ENCODE measurements around the gene NUCB1.

The NUCB1 gene

DNA sequence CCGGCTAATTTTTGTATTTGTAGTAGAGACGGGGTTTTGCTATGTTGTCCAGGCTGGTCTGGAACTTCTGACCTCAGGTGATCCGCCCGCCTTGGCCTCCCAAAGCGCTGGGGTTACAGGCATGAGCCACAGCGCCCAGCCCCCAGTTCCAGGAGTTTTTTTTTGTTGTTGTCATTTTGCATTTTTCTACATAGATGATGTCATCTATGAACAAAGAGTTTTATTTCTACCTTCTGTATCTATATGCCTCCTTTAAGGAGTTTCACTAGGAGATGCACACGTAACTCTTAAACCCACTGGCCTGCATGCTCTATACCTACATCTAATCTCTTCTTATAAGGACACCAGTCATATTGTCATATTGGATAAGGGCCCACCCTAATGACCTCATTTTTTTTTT is 38.1 kb downstream of the NUCB1 start:
- no peak for DNase-seq

DNA sequence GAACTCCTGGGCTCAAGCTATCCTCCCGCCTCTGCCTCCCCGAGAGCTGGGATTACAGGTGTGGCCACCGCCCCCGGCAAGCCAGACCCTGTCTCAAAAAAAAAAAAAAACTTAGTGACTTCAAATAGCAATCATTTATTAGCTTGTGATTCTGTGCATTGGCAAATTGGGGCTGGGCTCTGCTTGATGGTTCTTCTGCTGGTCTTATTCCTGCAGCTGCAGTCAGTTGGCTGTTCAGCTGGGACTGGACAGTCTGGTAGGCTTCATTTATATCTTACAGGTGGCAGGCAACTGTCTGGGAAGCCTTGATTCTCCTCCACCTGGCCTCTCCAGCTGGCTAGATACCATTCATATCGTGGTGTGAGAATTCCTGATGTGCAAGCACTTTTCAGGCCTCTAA is 40.8 kb downstream of the NUCB1 start:
- DNase-seq: no peak

DNA sequence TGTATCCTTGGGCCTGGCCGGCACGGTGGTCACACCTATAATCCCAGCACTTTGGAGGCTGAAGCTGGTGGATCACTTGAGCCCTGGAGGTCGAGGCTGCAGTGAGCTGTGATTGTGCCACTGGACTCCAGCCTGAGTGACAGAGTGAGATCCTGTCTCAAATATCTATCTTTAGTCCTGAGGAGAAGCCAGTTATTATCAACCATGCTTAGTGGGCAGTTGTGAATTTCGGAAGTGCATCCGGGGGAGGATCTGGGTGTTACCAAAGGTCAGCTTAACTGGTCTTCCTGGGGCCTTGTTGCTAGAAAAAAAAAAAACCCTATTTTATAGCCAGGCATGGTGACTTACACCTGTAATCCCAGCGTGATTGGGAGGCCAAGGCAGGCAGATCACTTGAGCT is 43.0 kb downstream of the NUCB1 start:
- DNase-seq: no peak

GRCh38 chr19:48945415-48945814 is 45.3 kb downstream of the NUCB1 start:
- no peak for DNase-seq

DNA sequence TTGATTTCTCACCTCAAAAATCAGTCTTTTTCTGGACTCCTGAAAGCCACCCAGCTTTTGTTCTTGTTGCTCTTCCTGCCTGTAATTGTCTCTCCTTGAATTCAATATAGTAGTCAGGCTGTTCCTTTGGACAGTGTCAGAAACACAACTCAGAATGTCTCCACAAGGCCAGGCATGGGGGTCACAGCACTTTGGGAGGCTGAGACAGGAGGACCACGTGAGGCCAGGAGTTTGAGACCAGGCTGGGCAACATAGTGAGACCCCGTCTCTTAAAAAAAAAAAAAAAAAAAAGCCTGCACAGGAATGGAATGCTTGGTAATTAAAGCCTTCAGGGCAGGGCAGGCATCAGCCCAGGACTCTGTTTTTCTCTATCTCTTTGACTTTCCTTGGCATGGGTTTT is 45.7 kb downstream of the NUCB1 start:
- no peak for DNase-seq

- DNase-seq: no peak
These were observed 46.5 kb downstream of the NUCB1 start for GRCh38 chr19:48946463-48947257.

GRCh38 chr19:48947258-48947542 is 47.1 kb downstream of the NUCB1 start:
- no peak for DNase-seq

GRCh38 chr19:48950159-48950558 is 50.0 kb downstream of the NUCB1 start:
- DNase-seq: no peak

DNA sequence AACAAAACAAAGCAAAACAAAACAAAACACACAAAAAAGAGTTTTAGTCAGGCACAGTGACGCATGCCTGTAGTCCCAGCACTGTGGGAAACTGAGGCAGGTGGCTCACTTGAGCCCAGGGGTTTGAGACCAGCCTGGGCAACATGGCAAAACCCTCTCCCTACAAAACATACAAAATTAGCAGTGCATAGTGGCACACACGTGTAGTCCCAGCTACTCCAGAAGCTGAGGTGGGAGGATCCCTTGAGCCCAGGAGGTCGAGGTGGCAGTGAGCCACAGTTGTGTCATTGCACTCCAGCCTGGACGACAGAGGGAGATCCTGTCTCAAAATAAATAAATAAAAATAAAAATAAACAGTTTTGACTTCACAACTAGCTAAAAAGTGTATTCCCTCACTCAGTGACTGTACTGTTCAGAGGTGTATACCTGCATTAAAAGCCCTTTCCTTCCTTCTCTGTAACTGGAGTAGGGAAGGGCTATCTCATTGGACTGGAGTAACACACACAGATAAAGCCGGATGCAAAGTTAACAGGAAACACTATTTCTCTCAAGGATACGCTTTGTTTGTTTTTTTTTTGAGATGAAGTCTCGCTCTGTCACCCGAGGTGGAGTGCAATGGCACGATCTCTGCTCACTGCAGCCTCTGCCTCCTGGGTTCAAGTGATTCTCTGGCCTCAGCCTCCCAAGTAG is 50.9 kb downstream of the NUCB1 start:
- DNase-seq: no peak

DNA sequence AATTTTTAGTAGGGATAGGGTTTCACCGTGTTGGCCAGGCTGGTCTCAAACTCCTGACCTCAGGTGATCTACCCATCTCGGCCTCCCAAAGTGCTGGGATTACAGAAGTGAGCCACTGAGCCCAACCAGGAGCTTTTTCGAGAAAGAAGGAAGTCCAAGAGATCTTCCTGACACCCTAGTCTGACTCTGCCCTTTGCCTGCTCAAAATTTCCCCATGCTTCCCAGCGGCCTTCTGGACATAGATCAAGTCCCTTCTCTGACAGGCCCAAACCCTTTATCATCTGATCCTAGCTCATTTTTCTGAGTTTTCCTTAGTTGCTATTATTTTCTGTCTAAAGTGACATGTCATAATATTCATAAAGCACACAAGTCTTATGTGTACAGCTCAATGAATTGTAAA is 53.0 kb downstream of the NUCB1 start:
- DNase-seq: no peak

DNA sequence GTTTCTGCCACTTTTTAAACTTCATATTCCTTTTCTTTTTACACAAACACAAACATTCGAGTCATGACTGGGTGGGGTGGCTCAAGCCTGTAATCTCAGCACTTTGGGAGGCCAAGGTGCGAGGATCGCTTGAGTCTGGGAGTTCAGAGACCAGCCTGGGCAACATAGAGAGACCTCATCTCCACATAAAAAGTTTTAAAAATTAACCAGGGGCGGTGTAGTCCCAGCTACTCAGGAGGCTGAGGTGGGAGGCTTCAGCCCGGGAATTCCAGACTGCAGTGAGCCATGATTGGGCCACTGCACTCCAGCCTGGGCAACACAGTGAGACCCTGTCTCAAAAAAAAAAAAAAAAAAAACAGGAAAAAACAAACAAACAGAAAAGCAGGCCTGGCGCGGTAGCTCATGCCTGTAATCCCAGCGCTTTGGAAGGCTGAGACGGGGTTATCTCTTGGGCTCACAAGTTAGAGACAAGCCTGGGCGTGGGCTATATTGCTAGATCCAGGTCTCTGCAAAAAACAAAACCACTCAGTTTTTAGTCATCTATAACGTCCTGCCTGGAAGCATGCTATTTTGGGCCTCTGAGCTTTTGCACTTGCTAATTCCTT is 54.0 kb downstream of the NUCB1 start:
- DNase-seq: no peak

DNA sequence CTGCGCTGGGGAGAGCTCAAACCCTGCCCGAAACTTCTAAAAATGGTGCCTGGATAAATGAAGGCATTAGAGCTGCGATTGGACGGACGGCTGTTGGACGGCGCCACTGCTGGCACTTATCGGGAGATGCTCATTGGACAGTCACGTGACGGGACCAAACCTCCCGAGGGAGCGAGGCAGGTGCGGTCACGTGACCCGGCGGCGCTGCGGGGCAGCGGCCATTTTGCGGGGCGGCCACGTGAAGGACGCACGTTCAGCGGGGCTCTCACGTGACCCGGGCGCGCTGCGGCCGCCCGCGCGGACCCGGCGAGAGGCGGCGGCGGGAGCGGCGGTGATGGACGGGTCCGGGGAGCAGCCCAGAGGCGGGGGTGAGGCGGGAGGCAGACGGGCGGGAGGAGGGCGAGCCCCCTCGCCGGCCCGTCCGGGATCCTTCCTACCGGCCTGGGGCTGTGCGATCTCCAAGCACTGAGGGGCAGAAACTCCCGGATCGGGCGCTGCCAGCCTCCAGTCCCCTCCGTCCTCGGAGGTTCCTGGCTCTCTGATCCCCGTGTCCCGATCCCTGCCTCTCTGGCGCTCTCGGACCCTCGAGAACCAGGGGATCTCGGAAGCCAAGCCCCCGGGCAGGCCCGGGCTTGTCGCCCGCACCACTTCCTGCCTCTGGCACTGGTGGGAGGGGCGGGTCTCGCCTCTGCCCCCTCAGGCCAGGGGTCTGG is 54.6 kb downstream of the NUCB1 start, which contains the start of gene BAX:
TSS of gene BAX (plus strand) at position 281 of the 713 bp plus-strand sequence. CDS start at position 335, 54 bp downstream.
- peak; percentile 98 for DNase-seq

- DNase-seq: no peak
These were observed 55.3 kb downstream of the NUCB1 start for GRCh38 chr19:48955308-48955958.

- no peak for DNase-seq
These were observed 57.9 kb downstream of the NUCB1 start for GRCh38 chr19:48958006-48958405.

DNA sequence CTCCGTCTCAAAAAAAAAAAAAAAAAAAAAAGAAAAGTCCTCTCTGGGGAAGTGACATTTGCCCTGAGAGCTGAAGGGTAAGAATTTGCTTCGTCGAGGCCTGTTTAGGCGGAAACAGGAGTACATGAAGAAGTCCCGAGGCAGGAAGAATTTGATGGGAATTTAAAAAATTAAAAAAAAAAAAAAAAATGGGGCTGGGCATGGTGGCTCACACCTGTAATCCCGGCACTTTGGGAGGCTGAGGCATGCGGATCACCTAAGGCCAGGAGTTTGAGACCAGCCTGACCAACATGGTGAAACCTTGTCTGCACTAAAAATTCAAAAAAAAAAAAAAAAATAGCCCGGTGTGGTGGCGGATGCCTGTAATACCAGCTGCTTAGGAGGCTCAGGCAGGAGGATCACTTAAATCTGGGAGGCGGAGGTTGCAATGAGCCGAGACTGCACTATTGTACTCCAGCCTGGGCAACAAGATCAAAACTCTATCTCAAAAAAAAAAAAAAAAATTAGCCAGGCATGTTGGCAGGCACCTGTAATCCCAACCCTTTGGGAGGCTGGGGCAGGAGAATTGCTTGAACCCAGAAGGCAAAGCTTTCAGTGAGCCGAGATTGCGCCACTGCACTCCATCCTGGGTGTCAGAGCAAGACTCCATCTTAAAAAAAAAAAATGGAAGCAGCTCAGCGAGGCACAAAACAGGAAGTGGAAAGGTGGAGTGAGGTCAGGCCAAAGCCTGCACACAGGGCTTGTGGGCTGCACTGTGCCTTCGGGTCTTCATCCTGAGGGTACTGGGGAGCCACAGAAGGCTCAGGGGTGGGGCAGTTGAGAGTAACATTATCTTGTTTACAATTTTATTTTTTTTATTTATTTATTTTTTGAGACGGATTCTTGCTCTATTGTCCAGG is 59.5 kb downstream of the NUCB1 start:
- DNase-seq: no peak

GRCh38 chr19:48961051-48961649 is 61.0 kb downstream of the NUCB1 start:
- DNase-seq: no peak

DNA sequence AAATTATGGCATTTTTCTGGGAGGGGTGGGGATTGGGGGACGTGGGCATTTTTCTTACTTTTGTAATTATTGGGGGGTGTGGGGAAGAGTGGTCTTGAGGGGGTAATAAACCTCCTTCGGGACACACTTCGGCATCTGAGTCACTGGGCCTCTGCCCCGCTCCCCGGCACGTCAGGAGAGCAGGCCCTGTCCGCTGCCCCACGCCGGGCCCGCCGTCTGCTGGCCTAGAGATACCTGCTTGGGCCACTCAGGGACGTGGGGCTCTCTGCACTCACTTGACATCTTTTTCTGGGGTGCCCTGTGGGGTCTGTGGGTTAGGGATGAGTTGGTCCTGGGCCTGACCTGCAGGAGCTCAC is 61.5 kb downstream of the NUCB1 start:
- no peak for DNase-seq

GRCh38 chr19:48962029-48962848 is 62.1 kb downstream of the NUCB1 start:
- DNase-seq: no peak

DNA sequence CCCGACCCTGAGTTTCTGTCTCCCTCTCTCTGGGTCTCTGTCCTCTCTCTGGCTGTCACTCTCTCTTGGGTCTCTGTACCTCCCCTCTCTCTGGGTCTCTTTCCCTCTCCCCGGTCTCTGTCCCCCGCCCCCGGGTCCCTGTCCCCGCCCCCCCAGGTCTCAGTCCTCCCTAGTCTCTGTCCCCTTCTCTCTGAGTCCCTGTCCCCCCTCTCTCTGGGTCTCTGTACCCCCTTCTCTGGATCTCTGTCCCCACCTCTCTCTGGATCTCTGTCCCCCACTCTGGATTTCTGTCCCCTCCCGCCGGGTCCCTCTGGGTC is 62.7 kb downstream of the NUCB1 start:
- no peak for DNase-seq

- no peak for DNase-seq
These were observed 63.5 kb downstream of the NUCB1 start for GRCh38 chr19:48963371-48964204.

All from NCI-H510A (cell line).